DOHH2 (cell line): ENCODE data around the gene KMT2B.

Experiments
- CTCF ChIP-seq: fragments of 200-600 bp; sonication (generic); IDR thresholded peaks from one replicate; pipeline ENCODE4 v1.5.1; 2014; ENCODE audit warnings: antibody characterized with exemption, mild to moderate bottlenecking, low read depth, low read length; ENCODE audit not compliant: poor library complexity, severe bottlenecking
- EZH2phosphoT487 ChIP-seq: fragments of 200-600 bp; sonication (generic); IDR thresholded peaks from 2 replicates; pipeline ENCODE4 v1.6.1; 2017; ENCODE audit warnings: borderline replicate concordance, mild to moderate bottlenecking, antibody characterized with exemption, low read length, moderate library complexity, mixed read lengths

DNA sequence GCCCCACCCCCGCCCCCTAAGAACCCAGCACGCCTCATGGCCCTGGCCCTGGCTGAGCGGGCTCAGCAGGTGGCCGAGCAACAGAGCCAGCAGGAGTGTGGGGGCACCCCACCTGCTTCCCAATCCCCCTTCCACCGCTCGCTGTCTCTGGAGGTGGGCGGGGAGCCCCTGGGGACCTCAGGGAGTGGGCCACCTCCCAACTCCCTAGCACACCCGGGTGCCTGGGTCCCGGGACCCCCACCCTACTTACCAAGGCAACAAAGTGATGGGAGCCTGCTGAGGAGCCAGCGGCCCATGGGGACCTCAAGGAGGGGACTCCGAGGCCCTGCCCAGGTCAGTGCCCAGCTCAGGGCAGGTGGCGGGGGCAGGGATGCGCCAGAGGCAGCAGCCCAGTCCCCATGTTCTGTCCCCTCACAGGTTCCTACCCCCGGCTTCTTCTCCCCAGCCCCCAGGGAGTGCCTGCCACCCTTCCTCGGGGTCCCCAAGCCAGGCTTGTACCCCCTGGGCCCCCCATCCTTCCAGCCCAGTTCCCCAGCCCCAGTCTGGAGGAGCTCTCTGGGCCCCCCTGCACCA, 69.5 kb downstream of the KMT2B start:
- TF ChIP-seq CTCF = no peak
- no peak for TF ChIP-seq EZH2phosphoT487
